Peyer's patch (tissue), 4 donors: ENCODE data around the gene ILF3. TPM values are rescaled to one million over a fixed set of nuclear protein-coding genes. Genes with fewer than 3 reads are reported as not detected.

Experiments used
- DNase-seq, 3 donors: peaks; one replicate each; pipeline ENCODE4 v3.0.0-alpha.2; 2017 to 2019
- H3K27ac ChIP-seq, 4 donors: fragments of 200-600 bp; sonication (generic); one replicate each; pipeline ENCODE4 v1.5.1; 2016 to 2019
- H3K27me3 ChIP-seq, 2 donors: fragments of 200-600 bp; sonication (generic); one replicate each; pipeline ENCODE4 v1.5.1; 2019
- H3K36me3 ChIP-seq, 3 donors: fragments of 200-600 bp; sonication (generic); one replicate each; pipeline ENCODE4 v1.5.1; 2016 to 2019
- H3K4me1 ChIP-seq, 4 donors: fragments of 200-600 bp; sonication (generic); one replicate each; pipeline ENCODE4 v1.5.1; 2016 to 2019
- H3K4me3 ChIP-seq, 4 donors: fragments of 200-600 bp; sonication (generic); 1 replicate in 3 of 4; 2 replicates in 1 of 4; pipeline ENCODE4 v1.5.1; 2016 to 2019; ENCODE audit warnings: mild to moderate bottlenecking in 1 of 4
- H3K9me3 ChIP-seq, 4 donors: fragments of 200-600 bp; sonication (generic); one replicate each; pipeline ENCODE4 v1.5.1; 2016 to 2019; ENCODE audit warnings: mild to moderate bottlenecking in 1 of 4
- CTCF ChIP-seq, 6 experiments: fragments of 450-650 bp in 4 of 6; fragments of 200-600 bp in 2 of 6; sonication (generic) in 1 of 6; IDR thresholded peaks; one replicate each; pipeline ENCODE4 v1.5.1; 2017 to 2019; ENCODE audit warnings: antibody characterized with exemption in 6 of 6, mild to moderate bottlenecking in 3 of 6, moderate library complexity in 1 of 6
- POLR2A ChIP-seq, 2 donors: fragments of 450-650 bp; IDR thresholded peaks; one replicate each; pipeline ENCODE4 v1.5.1; 2017; ENCODE audit warnings: antibody characterized with exemption in 2 of 2, mild to moderate bottlenecking in 2 of 2, moderate library complexity in 2 of 2
- total RNA-seq, 4 donors: library from RNA; depleted of rRNA; stranded (reverse); fragments of >200 nt; gene quantifications; one replicate each; pipeline ENCODE4 v1.1.0, GENCODE V29; 2016

ILF3 gene
- 100 to 1,000 TPM in 3 of 4 donors, 10 to 100 TPM in 1; 73.4 to 227 (median 139) TPM for total RNA-seq

GRCh38 chr19:10653732-10654609, at the start of gene ILF3:
ILF3 (plus strand) TSS chr19:10654346; CDS start chr19:10670606, 16,260 bp downstream.
- TF ChIP-seq POLR2A (IDR thresholded peaks at IDR 0.05) = peak; percentile 96 to 98
- peak in 3 of 6 experiments; percentile 4 to 19 (median 10) for TF ChIP-seq CTCF (IDR thresholded peaks at IDR 0.05)
- no peaks in the 10 kb centered on the region for H3K36me3 ChIP-seq
- H3K27ac ChIP-seq = peak within 1 kb of the TSS; percentile 97 to 100 (median 98)
- no peaks in the 10 kb centered on the region for H3K27me3 ChIP-seq
- peaks cover 0 to 54% (median 18%) of the 10 kb centered on the region in 4 donors for H3K4me1 ChIP-seq
- DNase-seq = peak; percentile 98 to 100 (median 99)
- H3K9me3 ChIP-seq = no peaks in the 10 kb centered on the region
- H3K4me3 ChIP-seq = peak within 1 kb of the TSS; percentile 81 to 99 (median 92)

- no peaks in the 10 kb centered on the region for H3K9me3 ChIP-seq
Observed at GRCh38 chr19:10604460-10604980, 49.6 kb upstream of the ILF3 start.

GRCh38 chr19:10611907-10612306, 42.2 kb upstream of the ILF3 start:
- TF ChIP-seq POLR2A (IDR thresholded peaks at IDR 0.05) (no peak), CTCF (IDR thresholded peaks at IDR 0.05) (no peak)
- no peak overlapping the region for H3K27ac ChIP-seq
- peaks cover 0 to 6% (median 2%) of the 10 kb centered on the region in 4 donors for H3K4me1 ChIP-seq
- no peaks in the 10 kb centered on the region for H3K36me3 ChIP-seq
- no peak for DNase-seq
- H3K4me3 ChIP-seq = no peak overlapping the region
- H3K27me3 ChIP-seq = no peaks in the 10 kb centered on the region
- H3K9me3 ChIP-seq = no peaks in the 10 kb centered on the region

More at GRCh38 chr19:10604460-10604980, 49.6 kb upstream of the ILF3 start:
- TF ChIP-seq CTCF (IDR thresholded peaks at IDR 0.05) (no peak), POLR2A (IDR thresholded peaks at IDR 0.05) (no peak)
- Histone ChIP-seq H3K4me1 (peaks cover 0 to 15% (median 7%) of the 10 kb centered on the region in 4 donors), H3K4me3 (peak overlapping the region; percentile 92 to 100 (median 94)), H3K27ac (peak overlapping the region; percentile 93 to 100 (median 95)), H3K36me3 (no peaks in the 10 kb centered on the region), H3K27me3 (no peaks in the 10 kb centered on the region)
- peak in 2 of 3 donors; percentile 65 to 75 for DNase-seq

GRCh38 chr19:10612499-10613119, 41.5 kb upstream of the ILF3 start:
- Histone ChIP-seq H3K9me3 (no peaks in the 10 kb centered on the region), H3K27ac (no peak overlapping the region), H3K27me3 (no peaks in the 10 kb centered on the region), H3K4me3 (no peak overlapping the region), H3K36me3 (no peaks in the 10 kb centered on the region), H3K4me1 (peaks cover 0 to 6% (median 2%) of the 10 kb centered on the region in 4 donors)
- peak in 2 of 3 donors; percentile 49 to 59 for DNase-seq
- TF ChIP-seq CTCF (IDR thresholded peaks at IDR 0.05) = no peak
- TF ChIP-seq POLR2A (IDR thresholded peaks at IDR 0.05) = no peak

GRCh38 chr19:10615429-10616023, 38.6 kb upstream of the ILF3 start:
- H3K4me1 ChIP-seq = peaks cover 0 to 6% (median 2%) of the 10 kb centered on the region in 4 donors
- TF ChIP-seq CTCF (IDR thresholded peaks at IDR 0.05) (no peak), POLR2A (IDR thresholded peaks at IDR 0.05) (no peak)
- H3K9me3 ChIP-seq = no peaks in the 10 kb centered on the region
- no peaks in the 10 kb centered on the region for H3K27me3 ChIP-seq
- H3K36me3 ChIP-seq = no peaks in the 10 kb centered on the region
- H3K4me3 ChIP-seq = no peak overlapping the region
- no peak for DNase-seq
- H3K27ac ChIP-seq = no peak overlapping the region
